Measurements from ENCODE around the gene PDZD2.

- TF ChIP-seq POLR2AphosphoS5 (IDR thresholded peaks at IDR 0.05) (no peak), POLR2A (IDR thresholded peaks at IDR 0.05; ENCODE audit: low read depth) (no peak)
Measured at GRCh38 chr5:32144378-32145207, 505.7 kb downstream of the PDZD2 start.

Data from esophagus muscularis mucosa (tissue), 2 donors.